GM23248 (cell line): Measurements from ENCODE around the gene BRD7.

Experiments
- EZH2 ChIP-seq: fragments of 200-600 bp; sonication (generic); IDR thresholded peaks from 2 replicates; pipeline ENCODE4 v1.6.1; 2018; ENCODE audit warnings: antibody characterized with exemption, mild to moderate bottlenecking; ENCODE audit not compliant: insufficient read depth, poor library complexity, severe bottlenecking
- EZH2phosphoT487 ChIP-seq: fragments of 200-600 bp; sonication (generic); IDR thresholded peaks from 2 replicates; pipeline ENCODE4 v1.6.1; 2018; ENCODE audit warnings: antibody characterized with exemption, moderate library complexity, mild to moderate bottlenecking, low read depth; ENCODE audit not compliant: insufficient read depth

GRCh38 chr16:50367777-50368409 lies 895 bp downstream of the BRD7 start:
- TF ChIP-seq EZH2 (no peak), EZH2phosphoT487 (no peak)
